ENCODE results near the gene CYP3A7. TPM values are rescaled to one million over a fixed set of nuclear protein-coding genes. Genes with fewer than 3 reads are reported as not detected.
A peak's percentile ranks its signal among the peaks of the same experiment; 100 is the strongest.

CYP3A7 gene
- total and polyA plus RNA-seq, 9 of the 15 experiments (the other 6 are each of a cell fraction or from before 2014, with no cell fraction given): 0.20 TPM; not detected in 8

DNA sequence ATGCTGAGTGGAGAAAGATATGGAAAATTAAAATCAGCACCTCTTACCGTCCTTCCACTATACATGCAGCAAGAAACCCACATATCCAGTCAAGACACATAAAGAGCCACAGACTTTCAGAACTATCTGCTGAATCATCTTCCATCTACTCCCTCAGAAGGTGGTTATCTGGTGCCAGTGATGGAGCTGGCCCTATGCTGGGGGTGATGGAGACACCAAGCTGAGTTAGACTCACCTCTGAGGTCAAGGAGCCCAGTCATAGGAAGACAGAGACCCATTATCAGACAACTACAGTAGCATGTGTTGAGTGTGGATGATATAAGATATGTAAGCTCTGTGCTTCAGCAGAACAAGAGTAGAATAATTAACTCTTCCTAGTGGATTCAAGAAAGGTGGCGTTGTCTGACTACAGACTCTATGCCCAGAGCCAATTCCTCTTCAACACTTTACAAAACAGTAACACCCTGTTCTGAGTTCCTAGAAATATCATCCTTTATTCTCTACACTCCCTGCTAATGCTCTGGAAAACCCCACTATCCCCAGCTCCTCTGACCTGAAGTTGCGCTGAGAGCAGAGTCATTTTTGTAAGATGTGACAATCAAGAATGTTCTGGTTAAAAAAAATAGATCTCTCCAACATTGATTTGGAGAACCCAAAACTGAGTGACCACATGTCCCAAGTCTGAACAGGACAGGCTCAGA is 69.5 kb downstream of the CYP3A7 start (continued):
- TF ChIP-seq, protein P1, sequence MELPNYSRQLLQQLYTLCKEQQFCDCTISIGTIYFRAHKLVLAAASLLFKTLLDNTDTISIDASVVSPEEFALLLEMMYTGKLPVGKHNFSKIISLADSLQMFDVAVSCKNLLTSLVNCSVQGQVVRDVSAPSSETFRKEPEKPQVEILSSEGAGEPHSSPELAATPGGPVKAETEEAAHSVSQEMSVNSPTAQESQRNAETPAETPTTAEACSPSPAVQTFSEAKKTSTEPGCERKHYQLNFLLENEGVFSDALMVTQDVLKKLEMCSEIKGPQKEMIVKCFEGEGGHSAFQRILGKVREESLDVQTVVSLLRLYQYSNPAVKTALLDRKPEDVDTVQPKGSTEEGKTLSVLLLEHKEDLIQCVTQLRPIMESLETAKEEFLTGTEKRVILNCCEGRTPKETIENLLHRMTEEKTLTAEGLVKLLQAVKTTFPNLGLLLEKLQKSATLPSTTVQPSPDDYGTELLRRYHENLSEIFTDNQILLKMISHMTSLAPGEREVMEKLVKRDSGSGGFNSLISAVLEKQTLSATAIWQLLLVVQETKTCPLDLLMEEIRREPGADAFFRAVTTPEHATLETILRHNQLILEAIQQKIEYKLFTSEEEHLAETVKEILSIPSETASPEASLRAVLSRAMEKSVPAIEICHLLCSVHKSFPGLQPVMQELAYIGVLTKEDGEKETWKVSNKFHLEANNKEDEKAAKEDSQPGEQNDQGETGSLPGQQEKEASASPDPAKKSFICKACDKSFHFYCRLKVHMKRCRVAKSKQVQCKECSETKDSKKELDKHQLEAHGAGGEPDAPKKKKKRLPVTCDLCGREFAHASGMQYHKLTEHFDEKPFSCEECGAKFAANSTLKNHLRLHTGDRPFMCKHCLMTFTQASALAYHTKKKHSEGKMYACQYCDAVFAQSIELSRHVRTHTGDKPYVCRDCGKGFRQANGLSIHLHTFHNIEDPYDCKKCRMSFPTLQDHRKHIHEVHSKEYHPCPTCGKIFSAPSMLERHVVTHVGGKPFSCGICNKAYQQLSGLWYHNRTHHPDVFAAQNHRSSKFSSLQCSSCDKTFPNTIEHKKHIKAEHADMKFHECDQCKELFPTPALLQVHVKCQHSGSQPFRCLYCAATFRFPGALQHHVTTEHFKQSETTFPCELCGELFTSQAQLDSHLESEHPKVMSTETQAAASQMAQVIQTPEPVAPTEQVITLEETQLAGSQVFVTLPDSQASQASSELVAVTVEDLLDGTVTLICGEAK (IDR thresholded peaks at IDR 0.05): no peak
- TF ChIP-seq, protein P1 (CRISPR knock-in tag; IDR thresholded peaks at IDR 0.05): no peak
- no peak for TF ChIP-seq HSF4 (CRISPR knock-in tag; IDR thresholded peaks at IDR 0.05; ENCODE audit: borderline replicate concordance)
- TF ChIP-seq EP400 (IDR thresholded peaks at IDR 0.05): peak; percentile 62
- peak; percentile 65 for TF ChIP-seq BRD9 (IDR thresholded peaks at IDR 0.05; ENCODE audit: low read depth, partially characterized antibody)
- no peak for TF ChIP-seq FOXA3 (CRISPR knock-in tag; conservative IDR thresholded peaks at IDR 0.05 in 1 of 2, IDR thresholded peaks at IDR 0.05 in 1 of 2)
- no peak; the same call in 1 of the 2 replicates for TF ChIP-seq ZNF384 (IDR thresholded peaks at IDR 0.05; ENCODE audit: low read depth, low read length)
- TF ChIP-seq E2F3 (CRISPR knock-in tag; IDR thresholded peaks at IDR 0.05): no peak
- TF ChIP-seq PHF8 (IDR thresholded peaks at IDR 0.05; ENCODE audit: borderline replicate concordance, low read length): no peak
- no peak for TF ChIP-seq SIX5 (IDR thresholded peaks at IDR 0.05; ENCODE audit: borderline replicate concordance in 1 of 2, insufficient read depth in 1 of 2, low read depth in 1 of 2, low read length in 2 of 2)
- peak; percentile 46; the same call in 1 of the 2 replicates for TF ChIP-seq MYC (IDR thresholded peaks at IDR 0.05; ENCODE audit: low read depth, low read length)
- no peak for TF ChIP-seq MYC (CRISPR knock-in tag; IDR thresholded peaks at IDR 0.05; ENCODE audit: borderline replicate concordance, low read depth)
- TF ChIP-seq ARID3A (IDR thresholded peaks at IDR 0.05; ENCODE audit: borderline replicate concordance, low read depth, low read length): peak; percentile 88; the same call in 1 of the 2 replicates
- no peak for TF ChIP-seq TCF7 (IDR thresholded peaks at IDR 0.05; ENCODE audit: borderline replicate concordance)
- TF ChIP-seq, protein P2, sequence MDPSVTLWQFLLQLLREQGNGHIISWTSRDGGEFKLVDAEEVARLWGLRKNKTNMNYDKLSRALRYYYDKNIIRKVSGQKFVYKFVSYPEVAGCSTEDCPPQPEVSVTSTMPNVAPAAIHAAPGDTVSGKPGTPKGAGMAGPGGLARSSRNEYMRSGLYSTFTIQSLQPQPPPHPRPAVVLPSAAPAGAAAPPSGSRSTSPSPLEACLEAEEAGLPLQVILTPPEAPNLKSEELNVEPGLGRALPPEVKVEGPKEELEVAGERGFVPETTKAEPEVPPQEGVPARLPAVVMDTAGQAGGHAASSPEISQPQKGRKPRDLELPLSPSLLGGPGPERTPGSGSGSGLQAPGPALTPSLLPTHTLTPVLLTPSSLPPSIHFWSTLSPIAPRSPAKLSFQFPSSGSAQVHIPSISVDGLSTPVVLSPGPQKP (CRISPR knock-in tag; IDR thresholded peaks at IDR 0.05): no peak
- no peak for TF ChIP-seq SLC30A9 (CRISPR knock-in tag; IDR thresholded peaks at IDR 0.05)
